ENCODE measurements around the gene TBCD. TPM values are rescaled to one million over a fixed set of nuclear protein-coding genes. Genes with fewer than 3 reads are reported as not detected.

The TBCD gene
- total RNA-seq, 1 experiment from 2014 or later: 129 TPM

- H2BK20ac ChIP-seq (ENCODE audit: low read depth, low read length, poor library complexity, severe bottlenecking): no peak overlapping the region
- no peak overlapping the region for H3K4ac ChIP-seq (ENCODE audit: low read depth, low read length)
- no peaks in the 10 kb centered on the region for H3K27me3 ChIP-seq (ENCODE audit: insufficient read depth, low read length)
- H3K14ac ChIP-seq (ENCODE audit: insufficient read depth, low read length): no peak overlapping the region
- H3K23ac ChIP-seq (ENCODE audit: insufficient read length, low read depth, low read length): no peak overlapping the region
- Mint-ChIP-seq H3K36me3 (ENCODE audit: insufficient read depth in 1 of 3, low read depth in 3 of 3) (peaks cover 48 to 58% (median 57%) of the 10 kb centered on the region in 3 experiments), H3K27me3 (ENCODE audit: low read depth) (no peaks in the 10 kb centered on the region; the same call in 1 of the 2 replicates), H3K4me1 (peaks cover 19 to 22% of the 10 kb centered on the region in 2 experiments), H3K27ac (peak overlapping the region in 2 of 3 experiments; percentile 38 to 77; a peak in 1 of 7 replicates), H3K4me3 (no peak overlapping the region), H3K9me3 (peaks cover 10 to 18% of the 10 kb centered on the region in 2 experiments)
- no peak overlapping the region for H4K91ac ChIP-seq (ENCODE audit: insufficient read length, low read depth, low read length)
- DNase-seq: no peak
- no peaks in the 10 kb centered on the region for H3K9me3 ChIP-seq (ENCODE audit: control insufficient read depth, low read depth, low read length)
- peaks cover 2% of the 10 kb centered on the region; the same call in 1 of the 2 replicates for H3K79me2 ChIP-seq (ENCODE audit: insufficient read depth, low read length)
- no peak overlapping the region for H2BK5ac ChIP-seq (ENCODE audit: insufficient read length, low read length)
- no peaks in the 10 kb centered on the region for H3K79me1 ChIP-seq (ENCODE audit: insufficient read depth, low read depth, low read length, poor library complexity, severe bottlenecking)
- no peak overlapping the region for H4K8ac ChIP-seq (replicated peaks; ENCODE audit: insufficient read length, low read depth, low read length)
- H3K27ac ChIP-seq (ENCODE audit: insufficient read length, low read depth, low read length): no peak overlapping the region
- no peaks in the 10 kb centered on the region for H3K23me2 ChIP-seq (ENCODE audit: insufficient read length, low read depth, low read length, poor library complexity, severe bottlenecking)
- no peak overlapping the region for H3K18ac ChIP-seq (ENCODE audit: insufficient read length, low read depth, low read length)
- TF ChIP-seq, protein P1, sequence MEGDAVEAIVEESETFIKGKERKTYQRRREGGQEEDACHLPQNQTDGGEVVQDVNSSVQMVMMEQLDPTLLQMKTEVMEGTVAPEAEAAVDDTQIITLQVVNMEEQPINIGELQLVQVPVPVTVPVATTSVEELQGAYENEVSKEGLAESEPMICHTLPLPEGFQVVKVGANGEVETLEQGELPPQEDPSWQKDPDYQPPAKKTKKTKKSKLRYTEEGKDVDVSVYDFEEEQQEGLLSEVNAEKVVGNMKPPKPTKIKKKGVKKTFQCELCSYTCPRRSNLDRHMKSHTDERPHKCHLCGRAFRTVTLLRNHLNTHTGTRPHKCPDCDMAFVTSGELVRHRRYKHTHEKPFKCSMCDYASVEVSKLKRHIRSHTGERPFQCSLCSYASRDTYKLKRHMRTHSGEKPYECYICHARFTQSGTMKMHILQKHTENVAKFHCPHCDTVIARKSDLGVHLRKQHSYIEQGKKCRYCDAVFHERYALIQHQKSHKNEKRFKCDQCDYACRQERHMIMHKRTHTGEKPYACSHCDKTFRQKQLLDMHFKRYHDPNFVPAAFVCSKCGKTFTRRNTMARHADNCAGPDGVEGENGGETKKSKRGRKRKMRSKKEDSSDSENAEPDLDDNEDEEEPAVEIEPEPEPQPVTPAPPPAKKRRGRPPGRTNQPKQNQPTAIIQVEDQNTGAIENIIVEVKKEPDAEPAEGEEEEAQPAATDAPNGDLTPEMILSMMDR (conservative IDR thresholded peaks at IDR 0.05): no peak
- H2BK120ac ChIP-seq (ENCODE audit: low read depth, low read length, poor library complexity, severe bottlenecking): no peak overlapping the region
- no peak overlapping the region for H3K4me2 ChIP-seq (ENCODE audit: insufficient read depth, insufficient read length, low read length)
- no peaks in the 10 kb centered on the region for H4K20me1 ChIP-seq (ENCODE audit: control insufficient read depth, insufficient read depth, insufficient read length)
- H3T11ph ChIP-seq (ENCODE audit: low read length): no peak overlapping the region
- H2BK15ac ChIP-seq (ENCODE audit: low read depth, low read length): no peak overlapping the region
- H2AK5ac ChIP-seq (ENCODE audit: insufficient read length, low read length): no peak overlapping the region
- no CpG with 5 or more reads among the region's 8 CpGs for WGBS (ENCODE audit: extremely low coverage, insufficient read length, low lambda C conversion rate)
- no peak overlapping the region for H2BK12ac ChIP-seq (ENCODE audit: insufficient read length, low read depth, low read length)
- no peak overlapping the region for H2AFZ ChIP-seq (ENCODE audit: low read length)
- H3K9ac ChIP-seq (ENCODE audit: extremely low read depth, insufficient read length, low read length): no peak overlapping the region
- no peak overlapping the region for H3K56ac ChIP-seq (ENCODE audit: insufficient read length, low read depth, low read length)
- H3K4me1 ChIP-seq (ENCODE audit: insufficient read depth, low read length): no peaks in the 10 kb centered on the region; the same call in 1 of the 2 replicates
- no peak overlapping the region for H4K5ac ChIP-seq (ENCODE audit: insufficient read length, low read depth, low read length)
These were observed 73.8 kb downstream of the TBCD start for GRCh38 chr17:82825540-82826124.
